ENCODE measurements around the gene JAGN1. TPM values are rescaled to one million over a fixed set of nuclear protein-coding genes. Genes with fewer than 3 reads are reported as not detected.
A peak's percentile ranks its signal among the peaks of the same experiment; 100 is the strongest.
"Not testable (repeated sequence)": the region's sequence is repeated elsewhere in the genome, so short reads cannot be mapped to it uniquely, and the experiment has no call there.

JAGN1 gene
- total RNA-seq, result 16.3 TPM

GRCh38 chr3:9890249-9891071, at the start of gene JAGN1:
JAGN1 (plus strand) TSS chr3:9890610; CDS start chr3:9890723, 113 bp downstream.
- DNase-seq, result peak; percentile 85

GRCh38 chr3:9841015-9841414, 49.4 kb upstream of the JAGN1 start:
- DNase-seq, result no peak

- peak; percentile 93 for DNase-seq
These were observed 46.5 kb upstream of the JAGN1 start, which contains the start of gene RPUSD3 for GRCh38 chr3:9843715-9844438. RPUSD3 (minus strand) TSS chr3:9844008; CDS start chr3:9843990, 18 bp downstream.

GRCh38 chr3:9846231-9846630, 44.2 kb upstream of the JAGN1 start:
- no peak for DNase-seq

- no peak for DNase-seq
These were observed 43.4 kb upstream of the JAGN1 start for GRCh38 chr3:9846931-9847488.

- not testable (repeated sequence) for DNase-seq
These were observed 42.5 kb upstream of the JAGN1 start for GRCh38 chr3:9847870-9848269.

GRCh38 chr3:9848860-9849259, 41.5 kb upstream of the JAGN1 start:
- peak; percentile 42 for DNase-seq

- not testable (repeated sequence) for DNase-seq
These were observed 39.0 kb upstream of the JAGN1 start for GRCh38 chr3:9851383-9851782.

- DNase-seq, result not testable (repeated sequence)
These were observed 38.5 kb upstream of the JAGN1 start for GRCh38 chr3:9851926-9852325.

GRCh38 chr3:9852528-9852927, 37.9 kb upstream of the JAGN1 start:
- no peak for DNase-seq

- DNase-seq, result not testable (repeated sequence)
These were observed 36.0 kb upstream of the JAGN1 start for GRCh38 chr3:9854291-9854940.

GRCh38 chr3:9855594-9855993, 34.8 kb upstream of the JAGN1 start:
- no peak for DNase-seq

GRCh38 chr3:9859530-9860025, 30.8 kb upstream of the JAGN1 start:
- DNase-seq, result no peak

GRCh38 chr3:9861201-9861600, 29.2 kb upstream of the JAGN1 start:
- no peak for DNase-seq

- no peak for DNase-seq
These were observed 28.7 kb upstream of the JAGN1 start for GRCh38 chr3:9861626-9862130.

GRCh38 chr3:9862391-9863057, 27.9 kb upstream of the JAGN1 start:
- DNase-seq, result no peak

GRCh38 chr3:9863058-9863772, 27.2 kb upstream of the JAGN1 start:
- no peak for DNase-seq

- peak; percentile 16 for DNase-seq
These were observed 26.0 kb upstream of the JAGN1 start for GRCh38 chr3:9864200-9864927.

GRCh38 chr3:9865125-9865637, 25.2 kb upstream of the JAGN1 start:
- DNase-seq, result not testable (repeated sequence)

GRCh38 chr3:9866639-9867038, 23.8 kb upstream of the JAGN1 start:
- no peak for DNase-seq
